ENCODE measurements around the gene DIDO1. TPM values are rescaled to one million over a fixed set of nuclear protein-coding genes. Genes with fewer than 3 reads are reported as not detected.

Gene DIDO1
- total RNA-seq, 2 experiments from 2014 or later, result 51.9 to 54.3 TPM

DNA sequence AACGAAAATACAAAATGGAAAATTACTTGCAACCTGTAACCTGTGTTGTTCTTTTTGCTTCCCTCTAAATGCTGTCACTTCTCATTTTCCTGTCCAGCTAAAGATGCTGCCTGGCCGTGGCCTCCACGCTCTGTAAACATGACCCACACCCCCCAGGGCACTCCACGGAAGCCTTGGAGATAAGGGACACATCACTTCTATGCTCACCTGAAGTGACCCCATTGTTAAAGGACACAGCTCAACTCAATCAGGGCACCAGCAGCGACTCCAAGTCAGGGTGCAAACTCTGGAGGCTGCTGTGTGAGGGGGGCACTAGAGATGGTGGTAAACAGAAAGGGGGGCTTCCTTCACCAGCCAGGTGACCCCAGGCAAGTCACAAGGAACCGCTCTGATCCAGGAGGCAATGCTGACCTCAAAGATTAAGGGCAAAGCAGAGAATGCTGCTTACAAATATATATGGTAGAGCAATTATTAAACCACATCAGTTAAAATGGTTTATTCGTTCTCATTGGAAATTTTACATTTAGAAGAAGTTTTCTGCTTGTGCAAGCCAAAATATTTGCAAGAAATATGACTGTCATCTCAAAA lies 13.2 kb downstream of the DIDO1 start:
- Mint-ChIP-seq H3K36me3 (ENCODE audit: low read depth) (peaks cover 63% of the 10 kb centered on the region), H3K27me3 (no peaks in the 10 kb centered on the region), H3K4me1 (ENCODE audit: low read depth) (peaks cover 80% of the 10 kb centered on the region), H3K4me3 (no peak overlapping the region), H3K9me3 (no peaks in the 10 kb centered on the region), H3K27ac (no peak overlapping the region)
- intact Hi-C loops (cut with DNase I, micrococcal nuclease), result no loop called here
- Histone ChIP-seq H3K9me3 (ENCODE audit: control insufficient read depth in 1 of 2, insufficient read depth in 1 of 2, low read length in 2 of 2) (no peaks in the 10 kb centered on the region), H3K4me3 (ENCODE audit: low read length) (no peak overlapping the region), H3K27ac (ENCODE audit: low read depth in 1 of 2, low read length in 2 of 2) (no peak overlapping the region), H3K27me3 (ENCODE audit: control insufficient read depth in 1 of 2, insufficient read depth in 2 of 2, low read length in 2 of 2) (no peaks in the 10 kb centered on the region), H3K4me1 (ENCODE audit: insufficient read depth, low read length) (peaks cover 52% of the 10 kb centered on the region), H3K36me3 (ENCODE audit: insufficient read depth, low read length) (peaks cover 58% of the 10 kb centered on the region)
- POLR2A ChIA-PET, result interaction anchor here (2.2 kb wide), 1 partner anchor 10 kb away, joined by 6 read pairs; no protein-coding TSS in a partner anchor
- CTCF ChIA-PET, result interaction anchor here (0.7 kb wide), 1 partner anchor 96 kb away, joined by 3 read pairs; no protein-coding TSS in a partner anchor
- DNase-seq, result no peak
- TF ChIP-seq, protein P1, sequence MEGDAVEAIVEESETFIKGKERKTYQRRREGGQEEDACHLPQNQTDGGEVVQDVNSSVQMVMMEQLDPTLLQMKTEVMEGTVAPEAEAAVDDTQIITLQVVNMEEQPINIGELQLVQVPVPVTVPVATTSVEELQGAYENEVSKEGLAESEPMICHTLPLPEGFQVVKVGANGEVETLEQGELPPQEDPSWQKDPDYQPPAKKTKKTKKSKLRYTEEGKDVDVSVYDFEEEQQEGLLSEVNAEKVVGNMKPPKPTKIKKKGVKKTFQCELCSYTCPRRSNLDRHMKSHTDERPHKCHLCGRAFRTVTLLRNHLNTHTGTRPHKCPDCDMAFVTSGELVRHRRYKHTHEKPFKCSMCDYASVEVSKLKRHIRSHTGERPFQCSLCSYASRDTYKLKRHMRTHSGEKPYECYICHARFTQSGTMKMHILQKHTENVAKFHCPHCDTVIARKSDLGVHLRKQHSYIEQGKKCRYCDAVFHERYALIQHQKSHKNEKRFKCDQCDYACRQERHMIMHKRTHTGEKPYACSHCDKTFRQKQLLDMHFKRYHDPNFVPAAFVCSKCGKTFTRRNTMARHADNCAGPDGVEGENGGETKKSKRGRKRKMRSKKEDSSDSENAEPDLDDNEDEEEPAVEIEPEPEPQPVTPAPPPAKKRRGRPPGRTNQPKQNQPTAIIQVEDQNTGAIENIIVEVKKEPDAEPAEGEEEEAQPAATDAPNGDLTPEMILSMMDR (IDR thresholded peaks at IDR 0.05), result no peak
- ATAC-seq (ENCODE audit: poor library complexity), result no peak

DNA sequence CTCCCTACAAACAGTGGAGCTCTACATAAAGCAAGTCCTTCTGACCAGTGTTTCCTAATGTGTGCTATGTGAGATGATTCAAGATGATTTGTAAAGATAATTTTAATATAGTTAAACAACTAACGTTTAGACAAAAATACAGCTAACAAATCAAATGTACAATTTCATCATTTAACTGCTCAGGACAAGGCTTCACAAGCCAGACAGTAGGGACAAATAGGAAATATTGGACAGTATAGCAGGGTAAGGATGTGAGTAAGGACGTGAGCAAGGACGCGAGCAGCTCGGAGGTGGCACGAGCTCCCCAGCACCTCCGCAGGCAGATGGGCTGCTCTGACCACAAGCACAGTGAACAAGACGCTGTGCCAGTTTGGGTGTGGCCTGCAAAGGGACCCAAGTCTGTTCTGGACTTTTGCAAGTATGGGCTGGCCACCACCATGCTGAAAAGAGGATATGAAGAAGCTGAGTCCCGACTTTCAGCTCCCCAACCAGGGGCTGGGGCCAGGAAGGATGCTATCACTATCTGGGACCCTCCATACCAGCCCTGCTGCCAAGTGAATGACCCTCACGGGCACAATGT lies 14.5 kb downstream of the DIDO1 start:
- Histone ChIP-seq H3K27ac (ENCODE audit: low read depth in 1 of 2, low read length in 2 of 2) (no peak overlapping the region), H3K9me3 (ENCODE audit: control insufficient read depth in 1 of 2, insufficient read depth in 1 of 2, low read length in 2 of 2) (no peaks in the 10 kb centered on the region), H3K4me1 (ENCODE audit: insufficient read depth, low read length) (peaks cover 38% of the 10 kb centered on the region), H3K27me3 (ENCODE audit: control insufficient read depth in 1 of 2, insufficient read depth in 2 of 2, low read length in 2 of 2) (no peaks in the 10 kb centered on the region), H3K36me3 (ENCODE audit: insufficient read depth, low read length) (peaks cover 71% of the 10 kb centered on the region), H3K4me3 (ENCODE audit: low read length) (no peak overlapping the region)
- no peak for ATAC-seq (ENCODE audit: poor library complexity)
- ChIA-PET CTCF (interaction anchor here (1.0 to 1.7 kb wide), 2 partner anchors 11 to 18 kb away, joined by 3 to 7 read pairs; no protein-coding TSS in a partner anchor), POLR2A (interaction anchor here (0.8 to 1.0 kb wide), 2 partner anchors 20 to 35 kb away, joined by 3 read pairs; no protein-coding TSS in a partner anchor)
- Mint-ChIP-seq H3K9me3 (no peaks in the 10 kb centered on the region), H3K27ac (no peak overlapping the region), H3K4me1 (ENCODE audit: low read depth) (peaks cover 73% of the 10 kb centered on the region), H3K27me3 (no peaks in the 10 kb centered on the region), H3K36me3 (ENCODE audit: low read depth) (peaks cover 74% of the 10 kb centered on the region), H3K4me3 (no peak overlapping the region)
- TF ChIP-seq, protein P1 (IDR thresholded peaks at IDR 0.05), result no peak
- DNase-seq, result no peak
- intact Hi-C loops (cut with DNase I, micrococcal nuclease), result no loop called here

DNA sequence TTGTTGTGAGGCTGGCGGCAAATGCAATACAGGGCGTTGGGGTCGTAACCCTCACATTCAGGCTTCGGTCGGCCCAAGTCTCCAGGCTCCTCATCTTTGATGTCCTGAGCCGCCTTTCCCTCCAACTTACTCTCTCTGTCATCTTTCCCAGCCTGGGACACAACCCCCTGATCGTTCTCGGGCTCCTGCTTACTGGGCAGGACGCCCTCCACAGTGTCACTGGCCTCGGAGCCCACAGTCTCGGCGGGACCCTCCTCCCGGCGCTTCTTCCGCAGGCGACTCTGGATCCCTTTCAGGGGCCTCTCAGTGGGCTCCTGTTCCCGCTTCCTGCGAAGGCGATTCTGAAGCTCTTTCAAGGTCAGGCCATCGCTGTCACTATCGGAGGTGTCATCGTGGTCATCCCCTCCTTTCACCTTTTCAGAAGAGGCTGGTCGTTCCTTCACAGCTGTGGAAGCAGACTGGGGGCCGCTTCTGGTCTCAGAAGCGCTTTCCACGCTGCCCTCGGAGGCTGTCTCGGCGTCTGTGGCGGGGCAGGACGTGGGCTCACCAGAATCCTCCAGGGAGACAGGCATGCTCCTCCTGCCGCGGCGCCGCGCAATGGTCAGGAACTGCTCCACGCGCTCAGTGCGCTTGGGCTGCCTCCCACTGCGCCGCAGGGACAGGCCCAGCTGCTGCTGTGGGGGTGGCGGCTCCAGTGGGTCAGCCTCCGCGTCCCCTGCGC lies 15.4 kb downstream of the DIDO1 start:
- Histone ChIP-seq H3K27me3 (ENCODE audit: control insufficient read depth in 1 of 2, insufficient read depth in 2 of 2, low read length in 2 of 2) (no peaks in the 10 kb centered on the region), H3K4me1 (ENCODE audit: insufficient read depth, low read length) (peaks cover 36% of the 10 kb centered on the region), H3K9me3 (ENCODE audit: control insufficient read depth in 1 of 2, insufficient read depth in 1 of 2, low read length in 2 of 2) (no peaks in the 10 kb centered on the region), H3K4me3 (ENCODE audit: low read length) (no peak overlapping the region), H3K27ac (ENCODE audit: low read depth in 1 of 2, low read length in 2 of 2) (no peak overlapping the region), H3K36me3 (ENCODE audit: insufficient read depth, low read length) (peaks cover 80% of the 10 kb centered on the region)
- DNase-seq (no peak), ATAC-seq (ENCODE audit: poor library complexity) (no peak)
- ChIA-PET CTCF (interaction anchor here (1.7 kb wide), 1 partner anchor 10 kb away, joined by 7 read pairs; no protein-coding TSS in a partner anchor), POLR2A (interaction anchor here (1.5 kb wide), 1 partner anchor 8 kb away, joined by 5 read pairs; no protein-coding TSS in a partner anchor)
- intact Hi-C loops (cut with DNase I, micrococcal nuclease), result no loop called here
- Mint-ChIP-seq H3K4me3 (no peak overlapping the region), H3K9me3 (no peaks in the 10 kb centered on the region), H3K27me3 (no peaks in the 10 kb centered on the region), H3K4me1 (ENCODE audit: low read depth) (peaks cover 64% of the 10 kb centered on the region), H3K36me3 (ENCODE audit: low read depth) (peaks cover 83% of the 10 kb centered on the region), H3K27ac (no peak overlapping the region)
- TF ChIP-seq, protein P1 (IDR thresholded peaks at IDR 0.05), result no peak
